Mesothelial cell of epicardium (in vitro differentiated cells): ENCODE results near the gene DUS1L. TPM values are rescaled to one million over a fixed set of nuclear protein-coding genes. Genes with fewer than 3 reads are reported as not detected.

Experiments
- DNase-seq, 2 experiments: peaks; one replicate each; pipeline ENCODE4 v3.0.0; 2021; ENCODE audit warnings: low spot score in 2 of 2; ENCODE audit not compliant: unreplicated experiment in 2 of 2
- H3K27ac Mint-ChIP-seq: 2 replicates; pipeline ENCODE4 v1.8.0; 2021; ENCODE audit warnings: mixed read lengths
- H3K27me3 Mint-ChIP-seq: 2 replicates; pipeline ENCODE4 v1.8.0; 2021; ENCODE audit warnings: low read depth, mixed read lengths
- H3K36me3 Mint-ChIP-seq: 2 replicates; pipeline ENCODE4 v1.8.0; 2021; ENCODE audit warnings: mixed read lengths
- H3K4me1 Mint-ChIP-seq: 2 replicates; pipeline ENCODE4 v1.8.0; 2021; ENCODE audit warnings: mixed read lengths
- H3K4me3 Mint-ChIP-seq: 2 replicates; pipeline ENCODE4 v1.8.0; 2021; ENCODE audit warnings: mild to moderate bottlenecking, moderate library complexity, mixed read lengths
- H3K9me3 Mint-ChIP-seq: 2 replicates; pipeline ENCODE4 v1.8.0; 2021; ENCODE audit warnings: mixed read lengths
- CTCF ChIP-seq: fragments of 200-600 bp; sonication (generic); IDR thresholded peaks from one replicate; pipeline ENCODE4 v1.5.0; 2021; ENCODE audit warnings: antibody characterized with exemption; ENCODE audit not compliant: unreplicated experiment
- total RNA-seq: library from RNA; stranded (reverse); gene quantifications from 3 replicates; pipeline ENCODE4 v1.2.1, GENCODE V29; 2021

DUS1L gene
- total RNA-seq, 1 donor from 2014 or later, result 94.9 TPM

DNA sequence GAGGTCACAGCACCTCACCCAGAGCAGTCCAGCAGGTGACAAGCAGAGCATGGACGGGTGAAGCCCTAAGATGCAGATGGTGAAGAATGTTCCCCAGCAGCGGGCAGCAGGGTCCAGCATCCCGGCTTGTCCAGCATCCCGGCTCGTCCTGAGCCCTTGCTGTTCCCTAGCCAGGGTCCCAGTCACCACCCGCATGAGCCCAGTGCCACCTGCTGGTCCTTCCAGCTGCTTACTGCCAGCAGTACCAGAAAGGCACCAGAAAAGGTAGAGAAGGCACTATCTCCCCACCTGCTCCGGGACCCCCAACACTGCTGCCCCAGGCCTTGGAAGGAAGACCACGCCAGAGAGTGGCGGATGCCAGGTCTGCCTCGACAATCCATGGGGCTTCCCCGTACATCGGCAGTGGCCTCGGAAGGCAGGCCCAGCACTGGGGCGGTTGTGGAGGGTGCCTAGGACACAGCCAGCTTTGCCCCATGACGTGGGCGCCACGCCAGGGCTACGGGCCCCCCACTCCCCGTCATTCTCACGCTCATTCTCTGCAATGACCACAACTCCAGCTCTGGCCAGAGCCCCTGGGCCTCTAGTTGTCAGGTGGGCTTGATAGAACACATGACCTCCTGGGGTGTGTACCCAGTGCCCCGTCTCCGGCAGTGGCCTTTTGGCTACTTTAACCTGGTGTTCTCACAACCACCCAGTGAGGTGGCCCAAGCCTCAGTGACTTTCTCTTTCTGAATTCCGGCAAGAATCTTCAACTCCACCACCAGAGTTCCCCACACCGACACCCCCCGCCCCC, 44.3 kb downstream of the DUS1L start:
- Mint-ChIP-seq H3K27ac (peak overlapping the region; percentile 72), H3K27me3 (no peaks in the 10 kb centered on the region), H3K9me3 (no peaks in the 10 kb centered on the region), H3K4me1 (peaks cover 22% of the 10 kb centered on the region), H3K36me3 (no peaks in the 10 kb centered on the region), H3K4me3 (peak overlapping the region; percentile 76)
- peak in 1 of 2 experiments; percentile 67 for DNase-seq
- TF ChIP-seq CTCF, result peak; percentile 17

GRCh38 chr17:82020572-82021106, 45.0 kb downstream of the DUS1L start:
- Mint-ChIP-seq H3K36me3 (no peaks in the 10 kb centered on the region), H3K27ac (no peak overlapping the region), H3K27me3 (no peaks in the 10 kb centered on the region), H3K4me1 (peaks cover 22% of the 10 kb centered on the region), H3K4me3 (peak overlapping the region; percentile 6), H3K9me3 (no peaks in the 10 kb centered on the region)
- no peak for DNase-seq
- no peak for TF ChIP-seq CTCF

DNA sequence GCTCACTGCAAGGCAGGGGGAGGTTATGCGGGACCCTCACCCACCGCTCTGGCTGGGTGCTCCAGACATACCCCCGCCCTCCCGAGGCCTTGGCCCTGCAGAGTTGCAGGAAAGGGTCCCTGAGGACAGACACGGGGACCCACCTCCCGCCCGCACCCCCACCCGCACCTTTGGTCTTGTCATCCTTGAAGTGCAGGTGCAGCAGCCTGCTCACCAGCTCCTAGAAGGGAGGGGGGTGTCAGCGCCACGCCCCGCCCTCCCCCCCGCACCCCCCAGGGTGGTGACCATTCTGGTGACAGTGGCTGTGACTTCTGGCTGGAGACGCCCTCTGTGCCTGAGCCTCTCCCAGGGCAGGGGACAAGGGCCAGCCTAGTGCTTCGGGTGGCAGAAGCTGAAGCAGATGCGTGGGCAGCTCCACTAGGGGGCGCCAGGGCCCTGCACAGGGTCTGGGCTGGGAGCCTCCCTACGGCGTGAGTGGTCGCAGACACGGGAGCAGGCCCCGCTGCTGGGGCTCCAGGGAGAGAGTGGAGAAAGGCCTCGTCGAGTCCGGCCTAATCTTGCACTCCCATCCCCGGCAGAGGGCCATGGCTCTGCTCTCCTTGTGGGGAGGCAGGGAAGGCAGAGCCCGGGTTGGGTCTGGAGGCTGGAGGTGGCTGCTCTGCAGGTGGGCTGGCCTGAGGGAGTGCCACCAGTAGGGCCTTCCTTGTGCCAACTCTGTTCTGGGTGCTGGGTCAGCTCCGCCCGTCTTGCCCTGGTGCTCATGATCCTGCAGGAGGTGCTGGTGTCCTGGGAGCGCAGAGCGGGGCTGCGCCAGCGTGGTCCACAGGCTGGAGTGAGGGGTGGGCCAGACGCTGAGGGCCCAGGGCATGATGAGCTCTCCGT, 45.7 kb downstream of the DUS1L start:
- peak in 1 of 2 experiments; percentile 72 for DNase-seq
- H3K36me3 Mint-ChIP-seq, result no peaks in the 10 kb centered on the region
- TF ChIP-seq CTCF, result peak; percentile 77
- no peaks in the 10 kb centered on the region for H3K9me3 Mint-ChIP-seq
- H3K27ac Mint-ChIP-seq, result no peak overlapping the region
- H3K4me1 Mint-ChIP-seq, result peaks cover 22% of the 10 kb centered on the region
- no peaks in the 10 kb centered on the region for H3K27me3 Mint-ChIP-seq
- H3K4me3 Mint-ChIP-seq, result no peak overlapping the region

GRCh38 chr17:82018989-82019689, 46.5 kb downstream of the DUS1L start:
- Mint-ChIP-seq H3K27ac (no peak overlapping the region), H3K9me3 (no peaks in the 10 kb centered on the region), H3K27me3 (no peaks in the 10 kb centered on the region), H3K4me1 (peaks cover 20% of the 10 kb centered on the region), H3K36me3 (no peaks in the 10 kb centered on the region), H3K4me3 (peak overlapping the region; percentile 24)
- no peak for DNase-seq
- no peak for TF ChIP-seq CTCF
